AG09319 (cell line): ENCODE measurements around the gene RDH11.
"Not testable (repeated sequence)": the region's sequence is repeated elsewhere in the genome, so short reads cannot be mapped to it uniquely, and the experiment has no call there.

Experiments used
- DNase-seq: peaks from one replicate; pipeline ENCODE4 v3.0.0-alpha.2; 2010; ENCODE audit warnings: low read depth; ENCODE audit errors: extremely low read depth
- CTCF ChIP-seq: IDR thresholded peaks from 2 replicates; pipeline ENCODE4 v1.5.1; 2011; ENCODE audit warnings: low read depth, mild to moderate bottlenecking, inconsistent platforms, low read length, moderate library complexity

Gene RDH11

GRCh38 chr14:67719866-67720265 is 24.3 kb upstream of the RDH11 start:
- TF ChIP-seq CTCF, result no peak
- no peak for DNase-seq

- DNase-seq, result not testable (repeated sequence)
Measured at GRCh38 chr14:67719385-67719784, 23.8 kb upstream of the RDH11 start.

GRCh38 chr14:67718265-67718664 is 22.7 kb upstream of the RDH11 start:
- no peak for TF ChIP-seq CTCF
- no peak for DNase-seq

GRCh38 chr14:67717048-67717447 is 21.5 kb upstream of the RDH11 start:
- TF ChIP-seq CTCF, result no peak
- no peak for DNase-seq

GRCh38 chr14:67710209-67710608 is 14.6 kb upstream of the RDH11 start:
- no peak for TF ChIP-seq CTCF
- no peak for DNase-seq

- DNase-seq, result not testable (repeated sequence)
Measured at GRCh38 chr14:67709796-67710195, 14.2 kb upstream of the RDH11 start.

GRCh38 chr14:67709346-67709745 is 13.8 kb upstream of the RDH11 start:
- not testable (repeated sequence) for DNase-seq

GRCh38 chr14:67705211-67705610 is 9.6 kb upstream of the RDH11 start:
- TF ChIP-seq CTCF, result no peak
- no peak for DNase-seq

GRCh38 chr14:67704484-67705089 is 9.0 kb upstream of the RDH11 start:
- TF ChIP-seq CTCF, result peak; percentile 80

More at GRCh38 chr14:67704484-67705089, 9.0 kb upstream of the RDH11 start:
- no peak for DNase-seq
